Fibroblast of the aortic adventitia (primary cell): ENCODE data around the gene MYBBP1A. TPM values are rescaled to one million over a fixed set of nuclear protein-coding genes. Genes with fewer than 3 reads are reported as not detected.

Experiments used
- DNase-seq: peaks from one replicate; pipeline ENCODE4 v3.0.0-alpha.2; 2010; ENCODE audit warnings: low read depth
- H3K4me3 ChIP-seq: 2 replicates; pipeline ENCODE4 v1.5.1; 2011; ENCODE audit warnings: low read depth, mild to moderate bottlenecking, control low read depth, low read length, moderate library complexity
- CTCF ChIP-seq: IDR thresholded peaks from 2 replicates; pipeline ENCODE4 v1.5.1; 2011; ENCODE audit warnings: mild to moderate bottlenecking, low read length, control low read depth, inconsistent platforms; ENCODE audit not compliant: insufficient read depth
- total RNA-seq: library from RNA; depleted of rRNA; stranded (reverse); fragments of >200 nt; gene quantifications from 2 replicates; pipeline ENCODE4 v1.2.3, GENCODE V29; 2012; ENCODE audit warnings: low replicate concordance

Gene MYBBP1A
- total RNA-seq, 1 donor: 51.0 TPM

GRCh38 chr17:4588391-4588790 lies 33.2 kb upstream of the MYBBP1A start:
- no peak for DNase-seq
- no peak overlapping the region for H3K4me3 ChIP-seq
- TF ChIP-seq CTCF: no peak

- H3K4me3 ChIP-seq: no peak overlapping the region
- TF ChIP-seq CTCF: no peak
- DNase-seq: no peak
Measured at GRCh38 chr17:4587803-4588202, 32.6 kb upstream of the MYBBP1A start.

GRCh38 chr17:4587195-4587594 lies 32.0 kb upstream of the MYBBP1A start:
- H3K4me3 ChIP-seq: no peak overlapping the region
- TF ChIP-seq CTCF: no peak
- no peak for DNase-seq

- no peak for DNase-seq
- H3K4me3 ChIP-seq: no peak overlapping the region
- no peak for TF ChIP-seq CTCF
Measured at GRCh38 chr17:4586043-4586442, 30.9 kb upstream of the MYBBP1A start.

GRCh38 chr17:4585638-4585994 lies 30.4 kb upstream of the MYBBP1A start:
- no peak for TF ChIP-seq CTCF
- H3K4me3 ChIP-seq: no peak overlapping the region
- DNase-seq: no peak

- no peak for TF ChIP-seq CTCF
- DNase-seq: no peak
- no peak overlapping the region for H3K4me3 ChIP-seq
Measured at GRCh38 chr17:4584917-4585637, 29.9 kb upstream of the MYBBP1A start.
